Esophagus mucosa (tissue), 1 donor: Measurements from ENCODE around the gene XRRA1. TPM values are rescaled to one million over a fixed set of nuclear protein-coding genes. Genes with fewer than 3 reads are reported as not detected.
"Not testable (repeated sequence)": the region's sequence is repeated elsewhere in the genome, so short reads cannot be mapped to it uniquely, and the experiment has no call there.

Experiments
- ATAC-seq: fragments of 200-7000 bp; cut with Tn5 transposase; one replicate; pipeline ENCODE4 v1.9.1; 2020
- total RNA-seq: library from RNA; stranded (reverse); gene quantifications from one replicate; pipeline ENCODE4 v1.2.4, GENCODE V29; 2023
- donor health status: DM: yes; HTN: yes; CAD: no.

Gene XRRA1
- total RNA-seq, 1 donor from 2014 or later, result 2.4 TPM

- not testable (repeated sequence) for ATAC-seq
These were observed 55.9 kb downstream of the XRRA1 start for GRCh38 chr11:74893015-74893414.

GRCh38 chr11:74877132-74877531 lies 71.8 kb downstream of the XRRA1 start:
- ATAC-seq, result no peak

GRCh38 chr11:74871037-74871436 lies 77.9 kb downstream of the XRRA1 start:
- no peak for ATAC-seq

- peak; percentile 50 for ATAC-seq
These were observed 78.4 kb downstream of the XRRA1 start for GRCh38 chr11:74870485-74870884.

GRCh38 chr11:74866557-74866956 lies 82.3 kb downstream of the XRRA1 start:
- no peak for ATAC-seq

GRCh38 chr11:74863410-74863809 lies 85.5 kb downstream of the XRRA1 start:
- no peak for ATAC-seq

GRCh38 chr11:74860743-74861142 lies 88.1 kb downstream of the XRRA1 start:
- peak; percentile 56 for ATAC-seq

- no peak for ATAC-seq
These were observed 95.7 kb downstream of the XRRA1 start for GRCh38 chr11:74853223-74853622.

- ATAC-seq, result no peak
These were observed 99.1 kb downstream of the XRRA1 start for GRCh38 chr11:74849525-74850391.

GRCh38 chr11:74847895-74848294 lies 101.0 kb downstream of the XRRA1 start:
- peak; percentile 21 for ATAC-seq

GRCh38 chr11:74847395-74847794 lies 101.5 kb downstream of the XRRA1 start:
- ATAC-seq, result no peak

- ATAC-seq, result no peak
These were observed 102.1 kb downstream of the XRRA1 start for GRCh38 chr11:74846770-74847169.

GRCh38 chr11:74845978-74846517 lies 102.8 kb downstream of the XRRA1 start:
- ATAC-seq, result no peak

- no peak for ATAC-seq
These were observed 104.0 kb downstream of the XRRA1 start for GRCh38 chr11:74844865-74845264.

- ATAC-seq, result no peak
These were observed 104.8 kb downstream of the XRRA1 start for GRCh38 chr11:74844072-74844471.

- no peak for ATAC-seq
These were observed 105.9 kb downstream of the XRRA1 start for GRCh38 chr11:74842967-74843366.

- ATAC-seq, result no peak
These were observed 108.4 kb downstream of the XRRA1 start for GRCh38 chr11:74840486-74840885.

- ATAC-seq, result no peak
These were observed 108.9 kb downstream of the XRRA1 start for GRCh38 chr11:74839971-74840370.

- ATAC-seq, result no peak
These were observed 109.4 kb downstream of the XRRA1 start for GRCh38 chr11:74839446-74839845.

GRCh38 chr11:74838188-74838587 lies 110.7 kb downstream of the XRRA1 start:
- ATAC-seq, result no peak

GRCh38 chr11:74837191-74837590 lies 111.7 kb downstream of the XRRA1 start:
- no peak for ATAC-seq

- ATAC-seq, result no peak
These were observed 122.0 kb downstream of the XRRA1 start for GRCh38 chr11:74826901-74827300.

- ATAC-seq, result not testable (repeated sequence)
These were observed 123.3 kb downstream of the XRRA1 start for GRCh38 chr11:74825596-74825995.

- ATAC-seq, result no peak
These were observed 124.5 kb downstream of the XRRA1 start for GRCh38 chr11:74824285-74824982.
